ENCODE data around the gene GJA8. TPM values are rescaled to one million over a fixed set of nuclear protein-coding genes. Genes with fewer than 3 reads are reported as not detected.

GJA8 gene
- total RNA-seq: not detected in 2 replicates

DNA sequence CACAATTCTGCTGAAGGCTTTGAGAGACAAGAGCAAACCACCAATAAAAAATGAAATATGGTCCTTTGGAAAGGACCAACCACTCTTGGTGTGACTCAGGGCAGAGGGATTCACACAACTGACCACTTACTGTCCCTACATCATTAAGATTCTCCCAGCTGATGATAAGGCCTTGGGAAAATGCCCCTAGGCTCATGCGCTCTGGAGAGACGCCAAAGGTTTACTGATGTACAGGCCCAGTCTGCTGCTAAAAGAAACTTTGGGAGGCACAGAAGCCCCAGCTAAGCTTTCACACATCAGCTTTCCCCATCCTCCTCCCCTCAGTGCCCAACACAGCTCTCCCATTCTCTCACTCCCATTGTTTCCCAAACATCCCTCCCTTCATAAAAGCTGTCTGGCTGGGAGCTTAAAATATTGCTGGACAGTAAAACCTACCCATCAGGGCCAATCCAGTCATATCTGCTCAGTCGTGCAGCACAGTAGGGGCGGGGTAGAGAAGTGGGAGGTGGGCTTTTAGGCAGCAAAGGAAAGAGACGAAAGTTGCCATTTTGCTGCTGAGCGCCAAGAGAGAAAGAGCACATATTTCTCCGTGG is at the start of gene GJA8:
Gene GJA8 (plus strand): TSS at position 543 of the 593 bp plus-strand sequence. CDS start 5,161 bp downstream, outside the sequence.

DNA sequence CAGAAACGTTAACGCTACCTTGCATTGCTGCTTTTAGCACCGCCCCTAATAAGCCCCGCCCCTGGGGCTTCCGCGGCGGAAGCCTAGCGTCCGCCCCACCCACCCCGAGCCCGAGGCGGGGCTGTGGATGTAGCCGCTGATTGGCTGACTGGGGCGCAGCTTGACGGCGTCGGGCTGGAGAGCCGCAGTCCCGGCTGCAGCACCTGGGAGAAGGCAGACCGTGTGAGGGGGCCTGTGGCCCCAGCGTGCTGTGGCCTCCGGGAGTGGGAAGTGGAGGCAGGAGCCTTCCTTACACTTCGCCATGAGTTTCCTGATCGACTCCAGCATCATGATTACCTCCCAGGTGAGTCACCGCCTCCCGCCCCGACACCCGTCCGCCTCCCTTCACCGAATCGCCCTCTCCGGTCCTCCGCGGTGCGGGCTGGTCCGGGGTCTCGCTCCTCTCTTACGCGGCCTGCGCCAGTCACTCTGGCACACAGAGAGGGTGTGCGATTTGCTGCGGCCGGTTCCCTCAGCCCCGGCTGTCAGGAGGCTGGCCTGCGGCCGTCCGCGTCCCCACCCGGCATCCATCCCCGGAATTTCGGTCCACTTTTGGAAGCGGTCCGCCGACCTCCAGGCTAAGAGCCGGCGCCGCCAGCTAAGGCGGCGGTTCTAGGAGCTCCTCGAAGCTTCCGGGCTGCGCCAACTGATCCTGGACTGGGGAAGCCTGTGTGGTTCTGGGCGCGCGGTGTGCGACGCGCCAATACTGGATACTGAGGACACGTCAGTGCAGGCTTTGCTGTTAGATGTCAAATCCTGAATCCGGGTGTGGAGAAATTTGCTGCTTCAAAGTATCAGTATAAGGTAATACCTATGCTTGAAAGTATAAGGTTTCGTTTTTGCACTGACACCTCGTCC is 25.9 kb downstream of the GJA8 start, which contains the start of gene GPR89B:
Gene GPR89B (plus strand): TSS at position 185 of the 897 bp plus-strand sequence. CDS start 117 bp downstream, at position 302.

Other genes with a start within 250 kb of the GJA8 start
- gene ACP6, start 232.3 kb upstream of the GJA8 start, total RNA-seq: 5.2 and 8.3 TPM in 2 replicates
- gene GJA5, start 142.2 kb upstream of the GJA8 start, total RNA-seq: 0.59 and 1.7 TPM in 2 replicates
- 5.9 and 7.5 TPM in 2 replicates for gene GPR89B, start 25.6 kb downstream of the GJA8 start, total RNA-seq
- gene NBPF11, start 249.5 kb downstream of the GJA8 start, total RNA-seq: 1.7 and 2.7 TPM in 2 replicates

All from mammary microvascular endothelial cell (primary cell).